Keratinocyte (primary cell): Measurements from ENCODE around the gene PAGR1. TPM values are rescaled to one million over a fixed set of nuclear protein-coding genes. Genes with fewer than 3 reads are reported as not detected.

Experiments
- DNase-seq: peaks from one replicate; pipeline ENCODE4 v3.0.0-alpha.2; 2011; ENCODE audit warnings: low read depth, missing footprints, low spot score
- FAIRE-seq: peaks from 2 replicates; lab custom pipeline; 2011; peaks lifted over from hg19 to GRCh38; lab: Jason Lieb, UNC
- H2AFZ ChIP-seq: 2 replicates; pipeline ENCODE4 v1.6.0; 2012; ENCODE audit warnings: low read length, control low read depth, inconsistent platforms; ENCODE audit not compliant: control insufficient read depth
- H3K27ac ChIP-seq: 2 replicates; pipeline ENCODE4 v1.5.1; 2011; ENCODE audit warnings: low read length; ENCODE audit not compliant: control insufficient read depth, insufficient read depth
- H3K27me3 ChIP-seq: 3 replicates; pipeline ENCODE4 v1.6.0; 2011; ENCODE audit warnings: low read length; ENCODE audit not compliant: control insufficient read depth, insufficient read depth; ENCODE audit errors: extremely low read depth
- H3K36me3 ChIP-seq, 2 experiments: 2 replicates in 1 of 2; 3 replicates in 1 of 2; pipeline ENCODE4 v1.5.1; 2011; ENCODE audit warnings: low read length in 2 of 2, mild to moderate bottlenecking in 1 of 2; ENCODE audit not compliant: control insufficient read depth in 2 of 2, insufficient read depth in 2 of 2; ENCODE audit errors: extremely low read depth in 1 of 2
- H3K4me1 ChIP-seq: 3 replicates; pipeline ENCODE4 v1.5.1; 2011; ENCODE audit warnings: low read length; ENCODE audit not compliant: control insufficient read depth, insufficient read depth; ENCODE audit errors: extremely low read depth
- H3K4me2 ChIP-seq: 3 replicates; pipeline ENCODE4 v1.6.0; 2011; ENCODE audit warnings: low read depth, low read length; ENCODE audit not compliant: control insufficient read depth, insufficient read depth; ENCODE audit errors: extremely low read depth
- H3K4me3 ChIP-seq, 3 experiments: fragments of 200-600 bp in 1 of 3; sonication (generic) in 1 of 3; 2 replicates in 2 of 3; 3 replicates in 1 of 3; pipeline ENCODE4 v1.5.1; 2011 to 2016; ENCODE audit warnings: low read length in 3 of 3, mild to moderate bottlenecking in 3 of 3, control low read depth in 2 of 3, inconsistent platforms in 1 of 3, low read depth in 1 of 3, mixed read lengths in 1 of 3, mixed run types in 1 of 3, moderate library complexity in 1 of 3; ENCODE audit not compliant: control insufficient read depth in 2 of 3, insufficient read depth in 2 of 3; ENCODE audit errors: extremely low read depth in 1 of 3
- H3K79me2 ChIP-seq: 2 replicates; pipeline ENCODE4 v1.6.0; 2012; ENCODE audit warnings: low read length; ENCODE audit not compliant: control insufficient read depth, insufficient read depth
- H3K9ac ChIP-seq: 3 replicates; pipeline ENCODE4 v1.6.0; 2011; ENCODE audit warnings: low read length; ENCODE audit not compliant: control insufficient read depth, insufficient read depth; ENCODE audit errors: extremely low read depth
- H3K9me1 ChIP-seq: 3 replicates; pipeline ENCODE4 v1.6.0; 2011; ENCODE audit warnings: low read length; ENCODE audit not compliant: control insufficient read depth, insufficient read depth; ENCODE audit errors: extremely low read depth
- H3K9me3 ChIP-seq: 2 replicates; pipeline ENCODE4 v1.5.1; 2012; ENCODE audit warnings: low read depth, low read length; ENCODE audit not compliant: control insufficient read depth
- H4K20me1 ChIP-seq: 3 replicates; pipeline ENCODE4 v1.6.0; 2011; ENCODE audit warnings: low read length; ENCODE audit not compliant: control insufficient read depth, insufficient read depth; ENCODE audit errors: extremely low read depth
- EZH2 ChIP-seq: IDR thresholded peaks from one replicate; pipeline ENCODE4 v1.6.1; 2012; ENCODE audit warnings: inconsistent platforms, mild to moderate bottlenecking, low read length, moderate library complexity
- dilution Hi-C: fragments of 300-500 bp; cut with MboI; formaldehyde crosslinking; loops from one replicate; pipeline ENCODE4 v1.7.0; 2020; ENCODE audit warnings: low sequenced_read_pairs; ENCODE audit not compliant: extremely low pct_ligation_motif_present
- polyA plus RNA-seq, 5 experiments: library from polyadenylated mRNA; depleted of rRNA in 3 of 5; stranded (reverse) in 3 of 5; stranded (forward) in 1 of 5; unstranded in 1 of 5; fragments of >200 nt; gene quantifications; 1 replicate in 1 of 5; 2 replicates in 3 of 5; 3 replicates in 1 of 5; pipeline versions ENCODE4 v1.2.1 to v1.2.3, GENCODE V29; 2011 to 2012; ENCODE audit warnings: missing spikeins in 2 of 5, low read depth in 1 of 5, low replicate concordance in 1 of 5
- TF ChIP-seq, protein P1 (sequence below), 3 experiments: IDR thresholded peaks in 1 of 3; conservative IDR thresholded peaks in 1 of 3; optimal IDR thresholded peaks in 1 of 3; 2 replicates in 2 of 3; 3 replicates in 1 of 3; pipeline versions ENCODE3 to v1.5.1; 2011; ENCODE audit warnings: low read length in 3 of 3, mild to moderate bottlenecking in 3 of 3, moderate library complexity in 2 of 3, control low read depth in 1 of 3, inconsistent platforms in 1 of 3; ENCODE audit not compliant: insufficient read depth in 2 of 3; ENCODE audit errors: extremely low read depth in 1 of 3

PAGR1 gene
- polyA plus RNA-seq, 1 donor (not counting 4 experiments of a cell fraction or from before 2014, with no cell fraction given): 13.6 TPM

DNA sequence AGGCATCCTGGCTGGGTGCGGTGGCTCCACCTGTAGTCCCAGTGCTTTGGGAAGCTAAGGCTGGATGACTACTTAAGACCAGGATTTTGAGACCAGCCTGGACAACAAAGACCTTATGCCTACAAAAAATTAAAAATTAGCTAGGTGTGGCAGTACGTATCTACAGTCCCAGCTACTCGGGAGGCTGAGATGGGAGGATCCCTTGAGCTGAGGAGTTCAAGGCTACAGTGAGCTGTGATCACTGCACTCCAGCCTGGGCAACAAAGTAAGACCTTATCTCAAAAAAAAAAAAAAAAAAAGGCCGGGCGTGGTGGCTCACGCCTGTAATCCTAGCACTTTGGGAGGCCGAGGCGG, 10.4 kb downstream of the PAGR1 start:
- Histone ChIP-seq H4K20me1 (no peaks in the 10 kb centered on the region), H3K4me1 (peaks cover 36% of the 10 kb centered on the region), H3K4me2 (no peak overlapping the region), H3K36me3 (peaks cover 6 to 11% of the 10 kb centered on the region in 2 experiments), H3K4me3 (no peak overlapping the region), H3K9me1 (peaks cover 6% of the 10 kb centered on the region), H3K9me3 (no peaks in the 10 kb centered on the region), H3K9ac (no peak overlapping the region), H3K27ac (no peak overlapping the region), H3K27me3 (no peaks in the 10 kb centered on the region), H2AFZ (no peak overlapping the region), H3K79me2 (peaks cover 65% of the 10 kb centered on the region)
- FAIRE-seq (no peak), DNase-seq (no peak)
- dilution Hi-C loops: no loop called here
- TF ChIP-seq EZH2: no peak
- TF ChIP-seq, protein P1, sequence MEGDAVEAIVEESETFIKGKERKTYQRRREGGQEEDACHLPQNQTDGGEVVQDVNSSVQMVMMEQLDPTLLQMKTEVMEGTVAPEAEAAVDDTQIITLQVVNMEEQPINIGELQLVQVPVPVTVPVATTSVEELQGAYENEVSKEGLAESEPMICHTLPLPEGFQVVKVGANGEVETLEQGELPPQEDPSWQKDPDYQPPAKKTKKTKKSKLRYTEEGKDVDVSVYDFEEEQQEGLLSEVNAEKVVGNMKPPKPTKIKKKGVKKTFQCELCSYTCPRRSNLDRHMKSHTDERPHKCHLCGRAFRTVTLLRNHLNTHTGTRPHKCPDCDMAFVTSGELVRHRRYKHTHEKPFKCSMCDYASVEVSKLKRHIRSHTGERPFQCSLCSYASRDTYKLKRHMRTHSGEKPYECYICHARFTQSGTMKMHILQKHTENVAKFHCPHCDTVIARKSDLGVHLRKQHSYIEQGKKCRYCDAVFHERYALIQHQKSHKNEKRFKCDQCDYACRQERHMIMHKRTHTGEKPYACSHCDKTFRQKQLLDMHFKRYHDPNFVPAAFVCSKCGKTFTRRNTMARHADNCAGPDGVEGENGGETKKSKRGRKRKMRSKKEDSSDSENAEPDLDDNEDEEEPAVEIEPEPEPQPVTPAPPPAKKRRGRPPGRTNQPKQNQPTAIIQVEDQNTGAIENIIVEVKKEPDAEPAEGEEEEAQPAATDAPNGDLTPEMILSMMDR (optimal IDR thresholded peaks at IDR 0.05 in 1 of 3, IDR thresholded peaks at IDR 0.05 in 1 of 3, conservative IDR thresholded peaks at IDR 0.05 in 1 of 3; ENCODE audit: extremely low read depth in 1 of 3, insufficient read depth in 2 of 3, low read length in 3 of 3): no peak

DNA sequence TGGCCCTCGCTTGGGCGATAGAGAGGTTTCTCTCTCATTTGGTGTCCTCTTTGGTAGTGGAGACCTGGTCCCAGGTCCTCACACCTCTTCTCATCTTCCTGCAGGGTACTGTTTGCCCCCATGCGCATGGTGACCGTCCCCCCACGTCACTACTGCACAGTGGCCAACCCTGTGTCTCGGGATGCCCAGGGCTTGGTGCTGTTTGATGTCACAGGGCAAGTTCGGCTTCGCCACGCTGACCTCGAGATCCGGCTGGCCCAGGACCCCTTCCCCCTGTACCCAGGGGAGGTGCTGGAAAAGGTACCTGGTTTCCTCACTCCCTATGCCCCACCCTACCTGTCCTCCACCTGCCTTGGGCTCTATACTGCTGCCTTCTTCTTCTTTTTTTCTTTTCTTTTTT, 14.8 kb downstream of the PAGR1 start:
- Histone ChIP-seq H3K36me3 (peaks cover 17 to 31% of the 10 kb centered on the region in 2 experiments), H3K9me1 (no peaks in the 10 kb centered on the region), H3K4me2 (no peak overlapping the region), H3K9me3 (no peaks in the 10 kb centered on the region), H4K20me1 (no peaks in the 10 kb centered on the region), H3K4me1 (no peaks in the 10 kb centered on the region), H3K27ac (no peak overlapping the region), H2AFZ (no peak overlapping the region), H3K9ac (no peak overlapping the region), H3K27me3 (no peaks in the 10 kb centered on the region), H3K4me3 (no peak overlapping the region), H3K79me2 (peaks cover 28% of the 10 kb centered on the region)
- DNase-seq: no peak
- dilution Hi-C loops: no loop called here
- no peak for TF ChIP-seq EZH2
- TF ChIP-seq, protein P1 (optimal IDR thresholded peaks at IDR 0.05 in 1 of 3, IDR thresholded peaks at IDR 0.05 in 1 of 3, conservative IDR thresholded peaks at IDR 0.05 in 1 of 3; ENCODE audit: extremely low read depth in 1 of 3, insufficient read depth in 2 of 3, low read length in 3 of 3): no peak
- FAIRE-seq: no peak
